HepG2 (cell line): ENCODE results near the gene SRRT. TPM values are rescaled to one million over a fixed set of nuclear protein-coding genes. Genes with fewer than 3 reads are reported as not detected.
A peak's percentile ranks its signal among the peaks of the same experiment; 100 is the strongest.

Source experiments
- ATAC-seq: fragments of 200-7000 bp; cut with Tn5 transposase; 3 replicates; pipeline ENCODE4 v1.9.1; 2020; ENCODE audit warnings: mild to moderate bottlenecking, moderate library complexity
- BruUV-seq: library from RNA; stranded (reverse); fragments of 400-500 nt; replicated peaks from 2 replicates; lab custom pipeline; 2021; lab: Mats Ljungman, UMichigan
- CTCF ChIA-PET: fragments of 300-600 bp; formaldehyde crosslinking; extraction: SDS; loops from one replicate; lab custom pipeline; 2021; ENCODE audit warnings: low total read pairs, inconsistent platforms, low intra/inter-chr PET ratio; lab: Yijun Ruan, JAX
- POLR2A ChIA-PET: fragments of 350-600 bp; sonication (Branson Sonifier 250); formaldehyde crosslinking; loops from one replicate; lab custom pipeline; 2020; ENCODE audit warnings: antibody characterized with exemption, inconsistent platforms; lab: Yijun Ruan, JAX
- DNase-seq: peaks from one replicate; pipeline ENCODE4 v3.0.0-alpha.2; 2015; ENCODE audit warnings: low spot score
- FAIRE-seq: peaks from 3 replicates; lab custom pipeline; 2011; peaks lifted over from hg19 to GRCh38; lab: Jason Lieb, UNC
- H2AFZ ChIP-seq: one replicate; pipeline ENCODE4 v1.6.1; 2011; ENCODE audit warnings: low read length, inconsistent platforms
- H3K27ac ChIP-seq: fragments of 300-600 bp; 3 replicates; pipeline ENCODE4 v1.8.0; 2011; ENCODE audit warnings: mixed run types, mild to moderate bottlenecking, mixed read lengths, low read length, inconsistent platforms; ENCODE audit not compliant: insufficient read depth; ENCODE audit errors: extremely low read length
- H3K27me3 ChIP-seq, 2 experiments: fragments of 200-600 bp in 1 of 2; 2 replicates in 1 of 2; 3 replicates in 1 of 2; pipeline versions ENCODE4 v1.6.0 to v1.8.0; 2011; ENCODE audit warnings: low read length in 2 of 2, mild to moderate bottlenecking in 2 of 2, moderate library complexity in 2 of 2, inconsistent platforms in 1 of 2; ENCODE audit not compliant: insufficient read depth in 2 of 2, control insufficient read depth in 1 of 2
- H3K36me3 ChIP-seq, 2 experiments: fragments of 200-600 bp in 1 of 2; replicated peaks in 1 of 2; 2 replicates in 1 of 2; 3 replicates in 1 of 2; pipeline versions ENCODE4 v1.5.1 to v1.8.0; 2011; ENCODE audit warnings: low read length in 2 of 2, inconsistent platforms in 1 of 2; ENCODE audit not compliant: insufficient read depth in 2 of 2, control insufficient read depth in 1 of 2
- H3K4me1 ChIP-seq: 2 replicates; pipeline ENCODE4 v1.5.1; 2012; ENCODE audit warnings: low read length, inconsistent platforms; ENCODE audit not compliant: insufficient read depth
- H3K4me2 ChIP-seq: 2 replicates; pipeline ENCODE4 v1.6.0; 2011; ENCODE audit warnings: low read depth, low read length, inconsistent platforms
- H3K4me3 ChIP-seq, 3 experiments: fragments of 200-600 bp in 1 of 3; sonication (generic), shearing (Covaris generic) in 1 of 3; replicated peaks in 1 of 3; 2 replicates each; pipeline ENCODE4 v1.5.1; 2011 to 2016; ENCODE audit warnings: low read length in 3 of 3, inconsistent platforms in 2 of 3, low read depth in 2 of 3, mild to moderate bottlenecking in 2 of 3, control low read depth in 1 of 3, mixed read lengths in 1 of 3; ENCODE audit not compliant: insufficient read depth in 1 of 3
- H3K79me2 ChIP-seq: one replicate; pipeline ENCODE4 v1.6.1; 2011; ENCODE audit warnings: low read length, inconsistent platforms; ENCODE audit not compliant: insufficient read depth
- H3K9ac ChIP-seq: 2 replicates; pipeline ENCODE4 v1.6.0; 2011; ENCODE audit warnings: mild to moderate bottlenecking, low read depth, low read length, inconsistent platforms; ENCODE audit not compliant: insufficient read depth
- H3K9me3 ChIP-seq: 2 replicates; pipeline ENCODE4 v1.5.1; 2012; ENCODE audit warnings: mild to moderate bottlenecking, low read length
- H4K20me1 ChIP-seq: 2 replicates; pipeline ENCODE4 v1.6.0; 2011; ENCODE audit warnings: inconsistent platforms, mild to moderate bottlenecking, low read length, moderate library complexity; ENCODE audit not compliant: insufficient read depth
- ATF7-NPFF ChIP-seq: sonication (generic); formaldehyde crosslinking; IDR thresholded peaks from 2 replicates; pipeline ENCODE4 v1.8.1; 2023; ENCODE audit warnings: mild to moderate bottlenecking, low read depth, missing genetic modification reagents, moderate library complexity
- CCAR2 ChIP-seq: fragments of 200-400 bp; formaldehyde crosslinking; optimal IDR thresholded peaks from 2 replicates; pipeline ENCODE3; 2018; ENCODE audit warnings: low read depth, mild to moderate bottlenecking, low read length, moderate library complexity
- CHD4 ChIP-seq: fragments of 200-600 bp; sonication (generic); IDR thresholded peaks from 2 replicates; pipeline ENCODE4 v1.7.0; 2017; ENCODE audit warnings: mild to moderate bottlenecking, low read length, borderline replicate concordance
- FOXC1 ChIP-seq: sonication (generic); formaldehyde crosslinking; IDR thresholded peaks from 2 replicates; pipeline ENCODE4 v1.8.0; 2022; ENCODE audit warnings: mild to moderate bottlenecking, missing genetic modification reagents, borderline replicate concordance
- GZF1 ChIP-seq: sonication (generic); formaldehyde crosslinking; IDR thresholded peaks from 2 replicates; pipeline ENCODE4 v1.5.1; 2020; ENCODE audit warnings: mild to moderate bottlenecking, missing genetic modification reagents
- KDM5A ChIP-seq: fragments of 200-600 bp; sonication (generic); IDR thresholded peaks from 2 replicates; pipeline ENCODE4 v1.7.0; 2018; ENCODE audit warnings: antibody characterized with exemption, mild to moderate bottlenecking, low read length, borderline replicate concordance
- LCORL ChIP-seq, 2 experiments: fragments of 450-650 bp in 1 of 2; sonication (generic) in 1 of 2; formaldehyde crosslinking in 1 of 2; IDR thresholded peaks; 2 replicates each; pipeline versions ENCODE4 v1.5.0 to v1.6.1; 2017 to 2020; ENCODE audit warnings: antibody characterized with exemption in 1 of 2, missing genetic modification reagents in 1 of 2
- SALL1 ChIP-seq: sonication (generic); formaldehyde crosslinking; IDR thresholded peaks from 2 replicates; pipeline ENCODE4 v1.8.0; 2022; ENCODE audit warnings: mild to moderate bottlenecking, missing genetic modification reagents
- SAP130 ChIP-seq: IDR thresholded peaks from 2 replicates; pipeline ENCODE4 v1.6.1; 2016; ENCODE audit warnings: low read depth
- SNRNP70 ChIP-seq: fragments of 200-400 bp; formaldehyde crosslinking; IDR thresholded peaks from 2 replicates; pipeline ENCODE4 v1.6.1; 2017; ENCODE audit warnings: mild to moderate bottlenecking, low read depth, low read length, moderate library complexity
- SOX6 ChIP-seq, 2 experiments: fragments of 450-650 bp in 1 of 2; sonication (generic) in 1 of 2; formaldehyde crosslinking in 1 of 2; IDR thresholded peaks; 2 replicates each; pipeline versions ENCODE4 v1.4.0 to v1.6.1; 2017 to 2020; ENCODE audit warnings: antibody characterized with exemption in 1 of 2, mild to moderate bottlenecking in 1 of 2, missing genetic modification reagents in 1 of 2
- ZNF24 ChIP-seq: fragments of 450-650 bp; IDR thresholded peaks from 2 replicates; pipeline ENCODE4 v1.6.1; 2017; ENCODE audit warnings: antibody characterized with exemption, mild to moderate bottlenecking
- ZNF350 ChIP-seq: sonication (generic); formaldehyde crosslinking; IDR thresholded peaks from 2 replicates; pipeline ENCODE4 v1.4.0; 2020; ENCODE audit warnings: mild to moderate bottlenecking, low read depth, missing genetic modification reagents, borderline replicate concordance
- ZNF577 ChIP-seq: sonication (generic); formaldehyde crosslinking; IDR thresholded peaks from 2 replicates; pipeline ENCODE4 v1.4.0; 2020; ENCODE audit warnings: mild to moderate bottlenecking, low read depth, missing genetic modification reagents, borderline replicate concordance
- ZNF614 ChIP-seq: IDR thresholded peaks from 2 replicates; pipeline ENCODE4 v1.6.1; 2018; ENCODE audit warnings: missing biosample characterization, missing genetic modification reagents, inconsistent platforms, borderline replicate concordance
- ZNF766 ChIP-seq: sonication (generic); formaldehyde crosslinking; IDR thresholded peaks from 2 replicates; pipeline ENCODE4 v1.5.0; 2020; ENCODE audit warnings: missing genetic modification reagents, borderline replicate concordance
- WGBS: methylation state at CpG from one replicate; pipeline ENCODE4 v1.1.6; 2017; ENCODE audit warnings: low lambda C conversion rate; 5-methylcytosine and 5-hydroxymethylcytosine counted together
- in situ Hi-C: cut with HindIII; loops from 2 replicates; pipeline ENCODE4 v1.10.0; 2017; ENCODE audit warnings: low pct_unique_long_range_greater_than_20kb; ENCODE audit not compliant: extremely low pct_ligation_motif_present
- intact Hi-C: fragments of 100-400 bp; cut with micrococcal nuclease; formaldehyde crosslinking; loops from one replicate; pipeline ENCODE4 v1.10.0; 2022; ENCODE audit not compliant: unreplicated experiment
- polyA plus RNA-seq, 8 experiments: library from polyadenylated mRNA; depleted of rRNA in 3 of 8; stranded (reverse) in 7 of 8; unstranded in 1 of 8; fragments of >200 nt; fragmentation: Illumina TruSeq in 4 of 8; extraction: Trizol in 4 of 8; gene quantifications; 2 replicates each; pipeline versions ENCODE4 v1.2.1 to v1.2.3, GENCODE V29; 2011 to 2016; ENCODE audit warnings: low read depth in 4 of 8, missing spikeins in 1 of 8, mixed read lengths in 1 of 8; ENCODE audit not compliant: insufficient read depth in 1 of 8
- total RNA-seq, 5 experiments: library from RNA; depleted of rRNA; stranded (reverse); fragments of >200 nt; fragmentation: Illumina TruSeq; extraction: Trizol; gene quantifications; 2 replicates each; pipeline ENCODE4 v1.2.3, GENCODE V29; 2016; ENCODE audit warnings: low read depth in 1 of 5
- TF ChIP-seq, protein P1 (sequence below): sonication (generic); formaldehyde crosslinking; IDR thresholded peaks from 2 replicates; pipeline ENCODE4 v1.4.0; 2020; ENCODE audit warnings: missing genetic modification reagents, borderline replicate concordance
- TF ChIP-seq, protein P2 (sequence below): sonication (generic); formaldehyde crosslinking; IDR thresholded peaks from 2 replicates; pipeline ENCODE4 v1.4.0; 2020; ENCODE audit warnings: missing genetic modification reagents

Gene SRRT
- total and polyA plus RNA-seq, 2 of the 13 experiments (the other 11 are each of a cell fraction or from before 2014, with no cell fraction given) = 26.2 to 106 TPM

DNA sequence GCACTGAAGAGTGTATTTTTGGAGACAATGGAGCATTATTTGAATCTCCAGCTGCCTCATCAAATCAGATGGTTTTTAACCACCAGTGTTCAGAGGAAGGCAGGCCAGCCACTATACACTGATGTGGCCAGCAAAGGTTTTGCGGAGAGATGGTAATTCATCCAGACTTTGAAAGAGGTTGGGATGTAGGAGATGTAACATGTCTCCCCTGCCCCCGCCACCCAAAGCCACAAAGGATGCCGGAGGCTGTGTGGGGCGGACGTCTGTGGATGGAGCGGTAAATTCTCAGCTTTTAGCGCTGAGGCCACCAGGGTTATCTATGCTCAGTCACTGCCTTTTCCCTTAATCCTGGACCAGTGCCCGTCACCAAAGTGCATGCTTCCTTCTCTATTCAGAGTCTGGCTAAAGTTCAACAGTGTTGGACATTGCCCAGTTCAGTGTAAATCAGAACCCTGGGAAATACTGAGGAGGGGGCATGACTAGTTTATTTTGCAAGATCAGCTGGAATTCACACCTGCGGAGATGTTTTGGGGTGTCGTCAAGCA, 11.4 kb upstream of the SRRT start:
- H3K27me3 ChIP-seq = no peaks in the 10 kb centered on the region
- 29% methylated on average over 10 of the region's 10 CpGs for WGBS
- POLR2A ChIA-PET = interaction anchor here (1.4 kb wide), 1 partner anchor 12 kb away, joined by 7 read pairs; the partner anchor contains the start of gene SRRT
- no peak for TF ChIP-seq GZF1
- no peak for TF ChIP-seq ZNF577 (CRISPR knock-in tag)
- TF ChIP-seq, protein P1, sequence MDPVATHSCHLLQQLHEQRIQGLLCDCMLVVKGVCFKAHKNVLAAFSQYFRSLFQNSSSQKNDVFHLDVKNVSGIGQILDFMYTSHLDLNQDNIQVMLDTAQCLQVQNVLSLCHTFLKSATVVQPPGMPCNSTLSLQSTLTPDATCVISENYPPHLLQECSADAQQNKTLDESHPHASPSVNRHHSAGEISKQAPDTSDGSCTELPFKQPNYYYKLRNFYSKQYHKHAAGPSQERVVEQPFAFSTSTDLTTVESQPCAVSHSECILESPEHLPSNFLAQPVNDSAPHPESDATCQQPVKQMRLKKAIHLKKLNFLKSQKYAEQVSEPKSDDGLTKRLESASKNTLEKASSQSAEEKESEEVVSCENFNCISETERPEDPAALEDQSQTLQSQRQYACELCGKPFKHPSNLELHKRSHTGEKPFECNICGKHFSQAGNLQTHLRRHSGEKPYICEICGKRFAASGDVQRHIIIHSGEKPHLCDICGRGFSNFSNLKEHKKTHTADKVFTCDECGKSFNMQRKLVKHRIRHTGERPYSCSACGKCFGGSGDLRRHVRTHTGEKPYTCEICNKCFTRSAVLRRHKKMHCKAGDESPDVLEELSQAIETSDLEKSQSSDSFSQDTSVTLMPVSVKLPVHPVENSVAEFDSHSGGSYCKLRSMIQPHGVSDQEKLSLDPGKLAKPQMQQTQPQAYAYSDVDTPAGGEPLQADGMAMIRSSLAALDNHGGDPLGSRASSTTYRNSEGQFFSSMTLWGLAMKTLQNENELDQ (CRISPR knock-in tag) = no peak
- no peak for TF ChIP-seq LCORL (IDR thresholded peaks at IDR 0.05)
- peak; percentile 71 for TF ChIP-seq LCORL (CRISPR knock-in tag; IDR thresholded peaks at IDR 0.05)
- TF ChIP-seq SNRNP70 = no peak
- no peak for TF ChIP-seq CCAR2
- TF ChIP-seq ZNF766 = no peak
- TF ChIP-seq SALL1 (CRISPR knock-in tag) = 0 out of 2 replicates have a peak, but pooled peaks have one; percentile 20
- no peak for TF ChIP-seq ZNF350
- TF ChIP-seq SOX6 (IDR thresholded peaks at IDR 0.05) = no peak
- 0 out of 2 replicates have a peak, but pooled peaks have one; percentile 17 for TF ChIP-seq SOX6 (CRISPR knock-in tag; IDR thresholded peaks at IDR 0.05)
- no peak for TF ChIP-seq ATF7-NPFF
- no peak for TF ChIP-seq CHD4
- no peak for TF ChIP-seq ZNF24
- TF ChIP-seq KDM5A = no peak
- TF ChIP-seq ZNF614 (CRISPR knock-in tag) = no peak
- TF ChIP-seq FOXC1 (CRISPR knock-in tag) = 0 out of 2 replicates have a peak, but pooled peaks have one; percentile 15
- TF ChIP-seq, protein P2, sequence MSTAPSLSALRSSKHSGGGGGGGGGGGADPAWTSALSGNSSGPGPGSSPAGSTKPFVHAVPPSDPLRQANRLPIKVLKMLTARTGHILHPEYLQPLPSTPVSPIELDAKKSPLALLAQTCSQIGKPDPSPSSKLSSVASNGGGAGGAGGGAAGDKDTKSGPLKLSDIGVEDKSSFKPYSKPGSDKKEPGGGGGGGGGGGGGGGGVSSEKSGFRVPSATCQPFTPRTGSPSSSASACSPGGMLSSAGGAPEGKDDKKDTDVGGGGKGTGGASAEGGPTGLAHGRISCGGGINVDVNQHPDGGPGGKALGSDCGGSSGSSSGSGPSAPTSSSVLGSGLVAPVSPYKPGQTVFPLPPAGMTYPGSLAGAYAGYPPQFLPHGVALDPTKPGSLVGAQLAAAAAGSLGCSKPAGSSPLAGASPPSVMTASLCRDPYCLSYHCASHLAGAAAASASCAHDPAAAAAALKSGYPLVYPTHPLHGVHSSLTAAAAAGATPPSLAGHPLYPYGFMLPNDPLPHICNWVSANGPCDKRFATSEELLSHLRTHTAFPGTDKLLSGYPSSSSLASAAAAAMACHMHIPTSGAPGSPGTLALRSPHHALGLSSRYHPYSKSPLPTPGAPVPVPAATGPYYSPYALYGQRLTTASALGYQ (CRISPR knock-in tag) = no peak
- peak; percentile 33; the same call in 1 of the 2 replicates for TF ChIP-seq SAP130 (CRISPR knock-in tag)

More for the DNA sequence above, 11.4 kb upstream of the SRRT start:
- no peaks in the 10 kb centered on the region for H3K9me3 ChIP-seq
- H3K4me1 ChIP-seq = peaks cover 19% of the 10 kb centered on the region
- peak; percentile 71 for ATAC-seq
- BruUV-seq = no TSS peak
- no peak overlapping the region for H3K4me3 ChIP-seq
- intact Hi-C loops = no loop called here
- peaks cover 6 to 10% of the 10 kb centered on the region in 2 experiments; a peak in 4 of 5 replicates for H3K36me3 ChIP-seq
- FAIRE-seq = peak; percentile 77
- no peaks in the 10 kb centered on the region for H3K79me2 ChIP-seq
- no peak overlapping the region for H3K9ac ChIP-seq
- H3K4me2 ChIP-seq = no peak overlapping the region
- CTCF ChIA-PET = no interaction called here
- H4K20me1 ChIP-seq = no peaks in the 10 kb centered on the region
- no peak overlapping the region for H2AFZ ChIP-seq
- in situ Hi-C loops = no loop called here
- H3K27ac ChIP-seq = peak overlapping the region; percentile 11
- peak; percentile 50 for DNase-seq
